GM19043 (cell line): ENCODE results near the gene OPTC.
"Not testable (repeated sequence)": the region's sequence is repeated elsewhere in the genome, so short reads cannot be mapped to it uniquely, and the experiment has no call there.

Experiments used
- ATAC-seq: cut with Tn5 transposase; IDR thresholded peaks from one replicate; pipeline ENCODE4 v1.9.1; 2021; ENCODE audit warnings: low read depth; ENCODE audit not compliant: unreplicated experiment

Gene OPTC

DNA sequence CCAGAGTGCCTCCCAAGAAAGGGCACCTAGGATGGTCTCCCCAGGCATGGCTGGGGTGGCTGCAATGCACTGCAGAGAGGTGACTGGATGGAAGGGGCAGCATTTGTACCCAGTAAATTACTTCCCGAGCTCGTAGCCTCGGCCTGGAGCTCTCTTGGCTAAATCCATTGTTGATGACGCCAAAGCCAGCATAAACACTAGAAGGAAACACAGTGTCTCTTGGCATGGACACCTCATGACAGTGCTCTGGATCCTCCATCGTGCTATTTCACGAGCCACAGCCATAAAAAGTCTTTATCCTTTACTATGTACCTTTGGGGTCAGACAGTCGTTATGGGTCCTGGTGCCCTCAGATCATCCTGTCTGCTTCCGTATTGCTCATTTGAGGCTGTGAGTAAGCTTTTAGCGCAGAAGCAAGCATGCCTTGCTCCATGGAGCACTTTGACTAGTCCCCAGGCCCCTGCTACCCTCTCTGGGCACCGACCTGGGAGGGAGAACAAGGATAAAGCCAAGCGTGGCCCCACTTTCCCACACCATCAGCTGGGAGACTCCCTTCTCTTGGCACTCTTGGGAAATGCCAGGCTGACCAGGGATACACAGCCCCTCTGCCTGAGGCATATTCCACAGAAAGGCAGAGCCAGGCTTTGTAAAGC lies 28.7 kb upstream of the OPTC start:
- ATAC-seq, result no peak

DNA sequence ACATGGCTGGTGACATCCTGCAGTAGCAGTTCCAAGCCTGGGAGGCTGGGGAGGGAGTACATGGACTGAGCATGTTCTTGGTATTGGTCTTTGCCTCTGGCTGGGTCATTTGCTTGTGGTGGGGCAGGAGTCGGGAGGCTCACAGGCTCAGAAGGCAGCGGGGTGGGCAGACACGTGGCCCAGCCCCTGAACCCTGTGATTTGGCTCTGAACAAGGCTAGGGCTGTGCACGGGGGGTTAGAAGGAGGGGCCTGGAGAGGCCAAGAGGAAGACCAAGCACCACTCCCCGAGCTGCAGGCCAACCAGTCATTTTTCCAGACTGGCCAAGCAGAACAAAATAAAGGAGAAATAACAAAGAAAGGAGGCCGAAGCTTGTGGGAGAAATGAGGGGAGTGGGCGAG lies 28.0 kb upstream of the OPTC start:
- ATAC-seq, result no peak

GRCh38 chr1:203466906-203467549 lies 26.9 kb upstream of the OPTC start:
- not testable (repeated sequence) for ATAC-seq

GRCh38 chr1:203467550-203467921 lies 26.4 kb upstream of the OPTC start:
- ATAC-seq, result no peak

GRCh38 chr1:203468326-203468725 lies 25.6 kb upstream of the OPTC start:
- ATAC-seq, result no peak

DNA sequence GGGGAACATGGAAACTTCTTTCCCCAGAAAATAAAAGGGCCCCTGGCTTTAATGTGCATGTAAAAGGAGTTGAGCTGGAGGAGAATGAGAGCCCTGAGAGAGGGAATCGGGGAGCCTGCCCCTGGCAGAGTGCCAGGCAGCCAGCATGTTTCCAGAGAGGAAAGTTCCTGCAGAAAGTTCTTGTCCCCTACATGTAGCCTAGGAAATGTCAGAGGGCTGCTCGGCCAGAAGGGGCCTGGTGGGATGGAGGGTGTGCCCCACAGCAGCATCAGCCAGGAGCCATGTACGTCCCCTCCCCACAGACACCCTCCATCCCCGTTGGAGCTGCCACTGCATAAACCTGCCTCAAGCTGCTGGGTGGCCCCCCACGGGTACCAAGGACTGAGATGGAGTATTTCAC lies 23.7 kb upstream of the OPTC start:
- ATAC-seq, result no peak

DNA sequence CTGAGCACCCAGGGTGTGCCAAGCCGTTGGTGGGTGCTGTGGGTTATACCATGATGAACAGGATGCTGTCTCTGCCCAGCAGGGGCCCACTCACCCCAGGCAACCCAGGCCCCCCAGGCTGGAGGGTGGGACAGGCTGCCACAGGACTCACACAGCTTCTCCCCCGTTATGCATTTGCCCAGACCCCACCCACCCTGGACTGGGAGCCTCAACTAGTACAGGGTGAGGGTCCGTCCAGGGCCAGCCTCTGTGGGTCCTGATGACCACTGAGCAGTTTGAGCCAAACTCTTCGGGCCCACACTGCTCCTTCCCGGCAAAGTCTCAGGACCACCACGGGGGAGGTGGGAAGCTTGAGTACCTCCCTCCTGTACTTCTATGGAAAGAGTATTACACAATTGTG lies 22.1 kb upstream of the OPTC start:
- ATAC-seq, result no peak

GRCh38 chr1:203473281-203473680 lies 20.7 kb upstream of the OPTC start:
- ATAC-seq, result no peak

DNA sequence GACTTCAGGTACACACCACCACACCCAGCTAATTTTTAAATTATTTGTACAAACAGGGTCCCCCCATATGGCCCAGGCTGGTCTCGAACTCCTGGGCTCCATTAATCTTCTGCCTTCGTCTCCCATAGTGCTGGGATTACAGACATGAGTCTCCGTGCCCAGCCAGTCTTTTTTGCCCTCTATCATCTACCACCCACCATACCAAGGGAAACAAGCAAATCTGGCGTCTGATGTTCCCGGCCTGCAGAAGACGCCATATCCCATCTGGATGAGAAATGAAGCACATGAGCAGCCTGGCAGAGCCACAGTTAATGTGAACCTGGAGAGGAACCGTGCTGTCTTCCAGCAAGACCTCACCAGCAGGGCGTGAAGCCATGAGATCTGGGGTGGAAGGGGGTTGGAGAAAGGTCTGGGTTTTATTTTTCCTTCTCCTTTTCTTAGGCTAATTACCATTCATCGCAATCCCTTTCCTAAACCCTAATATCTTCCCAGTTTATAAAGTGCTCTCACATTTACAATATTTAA lies 20.1 kb upstream of the OPTC start:
- ATAC-seq, result no peak

DNA sequence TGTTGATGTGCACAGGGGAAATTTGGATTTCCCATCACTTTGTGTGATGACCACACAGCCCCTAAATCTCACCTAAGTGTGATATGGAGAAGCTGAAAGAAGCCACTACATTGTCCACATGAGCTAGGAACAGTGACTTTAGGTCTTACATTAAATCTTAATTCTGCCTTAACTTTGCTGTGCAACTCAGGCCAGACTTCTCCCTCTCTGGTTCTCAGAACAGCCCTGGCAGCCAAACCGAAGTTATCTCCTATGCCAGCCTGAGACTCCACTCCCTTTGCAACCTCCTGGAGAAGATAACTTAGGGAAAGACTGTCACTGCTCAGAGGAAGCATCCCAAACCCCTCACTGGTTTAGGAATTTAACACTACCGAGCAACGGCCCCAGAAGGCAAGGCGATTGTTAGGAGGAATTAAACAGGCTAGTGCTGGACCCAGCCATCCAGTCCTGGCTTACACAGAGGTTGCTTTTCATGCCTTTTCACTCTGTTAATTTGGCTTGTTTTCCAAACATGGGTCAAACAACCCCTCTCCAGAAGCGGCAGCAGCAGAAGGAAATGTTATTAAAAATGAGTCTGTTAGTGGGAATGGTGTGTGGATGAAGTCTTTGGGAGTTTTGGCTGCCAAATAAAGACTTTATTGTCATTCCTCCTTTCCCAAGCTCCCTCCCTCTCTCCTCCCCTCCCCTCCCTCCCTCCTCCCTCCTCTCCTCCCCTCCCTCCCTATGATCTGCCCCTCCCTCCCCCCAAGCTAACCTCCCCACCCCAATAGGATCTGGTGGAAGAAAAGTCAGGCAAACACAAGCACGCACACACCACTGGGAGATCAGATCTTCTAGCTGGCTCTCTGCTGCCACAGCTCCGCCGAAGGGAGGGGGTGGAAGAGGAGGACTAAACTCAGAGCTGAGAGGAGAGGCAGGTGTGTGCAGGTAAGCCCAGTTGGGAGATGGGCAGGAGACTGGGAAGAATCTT lies 18.7 kb upstream of the OPTC start, which contains the start of gene PRELP:
Gene PRELP (plus strand): TSS at position 795 of the 970 bp plus-strand sequence. CDS start 7,379 bp downstream, outside the sequence.
- ATAC-seq, result no peak

DNA sequence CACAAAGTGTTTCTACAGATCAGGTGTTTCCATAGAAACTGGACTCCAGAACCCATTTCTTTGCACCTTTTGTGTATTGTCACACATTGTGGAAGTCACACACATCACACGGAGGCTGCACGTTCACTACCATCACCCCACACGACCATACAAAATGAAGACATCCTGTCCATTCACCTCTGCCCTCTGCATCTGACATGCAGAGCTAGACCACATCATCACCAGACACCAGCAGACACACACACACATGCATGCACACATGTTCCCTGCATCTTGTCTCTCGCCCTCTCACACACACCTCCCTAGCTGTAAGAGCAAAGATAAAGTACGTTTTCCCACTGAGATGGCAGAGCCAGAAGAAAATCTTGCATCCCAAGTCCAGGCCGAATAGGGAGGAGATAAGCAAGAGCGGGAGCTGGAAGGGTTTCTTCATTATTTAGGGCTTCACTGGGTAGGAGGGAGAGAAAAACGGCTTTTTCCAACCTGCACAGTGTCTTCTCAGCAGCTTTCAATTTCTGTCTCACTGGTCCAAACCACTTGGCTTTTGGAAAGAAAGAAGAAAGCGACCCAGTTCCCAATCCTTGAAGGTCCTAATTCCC lies 17.6 kb upstream of the OPTC start:
- no peak for ATAC-seq

- ATAC-seq, result no peak
Measured at GRCh38 chr1:203477748-203478147, 16.2 kb upstream of the OPTC start.

DNA sequence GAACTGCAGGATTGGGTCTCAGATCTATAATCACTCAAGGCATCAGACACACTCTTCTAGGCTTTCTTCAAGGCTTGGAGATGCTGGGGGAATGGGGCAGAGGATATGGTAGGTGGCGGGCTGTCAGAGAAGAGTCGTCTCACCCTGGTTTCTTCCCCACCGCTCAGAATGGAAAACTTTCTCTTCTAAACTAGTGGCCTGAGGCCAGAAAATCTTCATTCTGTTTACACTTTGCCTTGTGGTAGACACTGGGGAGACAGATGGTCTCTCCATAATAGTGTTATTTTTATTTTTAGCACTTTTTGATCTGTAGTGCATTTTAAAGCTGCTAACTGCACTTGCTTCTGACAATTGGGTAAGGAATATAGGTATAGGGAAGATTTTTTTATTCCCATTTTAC lies 15.7 kb upstream of the OPTC start:
- no peak for ATAC-seq

GRCh38 chr1:203478986-203479385 lies 15.0 kb upstream of the OPTC start:
- no peak for ATAC-seq

DNA sequence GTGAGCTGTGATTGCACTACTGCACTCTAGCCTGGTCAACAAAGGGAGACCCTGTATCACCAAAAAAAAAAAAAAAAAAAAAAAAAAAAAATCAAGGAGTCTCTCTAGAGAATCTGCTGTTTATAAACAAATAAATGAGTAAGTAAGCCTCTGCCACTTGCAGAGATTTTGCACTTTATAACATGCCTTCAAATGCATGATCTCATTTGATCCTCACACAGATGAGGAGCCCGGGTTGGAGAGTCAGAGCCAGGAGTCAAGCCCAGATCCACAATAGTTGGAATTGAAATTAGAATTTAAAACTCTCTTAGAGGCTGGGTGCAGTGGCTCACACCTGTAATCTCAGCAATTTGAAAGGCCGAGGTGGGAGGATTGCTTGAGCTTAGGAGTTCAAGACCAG lies 14.3 kb upstream of the OPTC start:
- no peak for ATAC-seq

- no peak for ATAC-seq
Measured at GRCh38 chr1:203480084-203480483, 13.9 kb upstream of the OPTC start.

DNA sequence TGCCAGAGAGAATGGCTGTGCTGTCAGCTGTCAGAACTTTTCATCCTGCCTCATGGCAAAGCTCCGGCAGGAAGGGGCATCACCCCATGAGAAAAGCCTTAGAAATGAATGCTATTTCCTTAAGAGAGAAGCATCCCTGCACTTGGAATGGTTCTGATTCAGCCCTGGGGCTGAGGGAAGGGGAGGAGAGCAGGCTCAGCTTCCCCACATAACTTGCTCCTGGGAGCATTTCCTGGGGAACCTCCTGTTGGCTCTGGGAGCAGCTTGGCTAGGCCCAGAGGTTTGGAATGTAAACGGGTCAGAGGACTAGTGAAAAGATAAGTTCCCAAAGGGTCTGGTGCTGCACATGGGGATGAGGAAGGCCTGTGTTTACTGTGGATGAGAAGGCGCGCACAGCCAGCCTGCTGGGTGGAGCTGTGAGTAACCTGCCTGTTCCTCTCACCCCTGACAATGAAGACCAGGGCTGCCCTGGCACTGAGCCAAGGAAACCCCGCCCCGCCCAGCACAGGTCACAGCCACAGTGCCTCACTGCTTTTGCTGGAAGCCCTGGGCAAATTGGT lies 13.3 kb upstream of the OPTC start:
- no peak for ATAC-seq

GRCh38 chr1:203481196-203481595 lies 12.8 kb upstream of the OPTC start:
- ATAC-seq, result no peak

- no peak for ATAC-seq
Measured at GRCh38 chr1:203486618-203487370, 7.2 kb upstream of the OPTC start.

DNA sequence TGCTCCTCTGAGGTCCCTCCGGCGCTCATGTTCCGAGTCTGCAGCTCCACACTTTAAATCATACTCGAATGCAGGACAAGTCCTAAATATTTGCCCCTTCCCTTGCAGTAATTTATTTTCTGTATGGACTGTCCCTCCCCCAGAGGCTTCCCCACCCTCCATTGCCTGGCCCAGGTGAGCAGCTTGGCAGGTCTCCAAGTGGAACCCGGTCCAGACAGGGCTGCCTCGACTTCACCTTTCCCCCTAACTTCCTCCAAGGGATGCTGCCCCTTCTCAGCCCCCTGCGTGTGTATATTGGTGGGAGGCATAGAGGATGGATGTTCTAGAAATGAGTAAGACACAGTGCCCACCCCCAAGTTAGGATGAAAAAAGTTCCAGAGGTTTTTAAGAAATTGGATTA lies 5.4 kb upstream of the OPTC start:
- ATAC-seq, result no peak
